H9 (cell line): Measurements from ENCODE around the gene PRR35. TPM values are rescaled to one million over a fixed set of nuclear protein-coding genes. Genes with fewer than 3 reads are reported as not detected.

Source experiments
- DNase-seq: peaks from one replicate; pipeline ENCODE4 v3.0.0-alpha.2; 2017
- H2AFZ ChIP-seq: one replicate; pipeline ENCODE4 v1.6.1; 2013; ENCODE audit warnings: mild to moderate bottlenecking, low read length, control low read depth, moderate library complexity
- H2AK5ac ChIP-seq: 2 replicates; pipeline ENCODE4 v1.6.1; 2013; ENCODE audit warnings: low read length, control low read depth, mixed read lengths; ENCODE audit not compliant: insufficient read length
- H2BK120ac ChIP-seq: one replicate; pipeline ENCODE4 v1.6.1; 2013; ENCODE audit warnings: low read depth, mild to moderate bottlenecking, low read length, control low read depth, inconsistent platforms; ENCODE audit not compliant: poor library complexity, severe bottlenecking
- H2BK12ac ChIP-seq: 2 replicates; pipeline ENCODE4 v1.6.1; 2013; ENCODE audit warnings: low read length, control low read depth, mixed read lengths, low read depth; ENCODE audit not compliant: insufficient read length
- H2BK15ac ChIP-seq: 2 replicates; pipeline ENCODE4 v1.6.1; 2013; ENCODE audit warnings: low read depth, low read length, control low read depth
- H2BK20ac ChIP-seq: one replicate; pipeline ENCODE4 v1.6.1; 2013; ENCODE audit warnings: low read depth, mild to moderate bottlenecking, low read length, control low read depth, inconsistent platforms; ENCODE audit not compliant: poor library complexity, severe bottlenecking
- H2BK5ac ChIP-seq: 2 replicates; pipeline ENCODE4 v1.6.1; 2013; ENCODE audit warnings: low read length, control low read depth, mixed read lengths; ENCODE audit not compliant: insufficient read length
- H3K14ac ChIP-seq: 2 replicates; pipeline ENCODE4 v1.6.1; 2013; ENCODE audit warnings: low read length, control low read depth; ENCODE audit not compliant: insufficient read depth
- H3K18ac ChIP-seq: 2 replicates; pipeline ENCODE4 v1.6.1; 2013; ENCODE audit warnings: low read depth, mild to moderate bottlenecking, mixed read lengths, low read length, control low read depth; ENCODE audit not compliant: insufficient read length
- H3K23ac ChIP-seq: 2 replicates; pipeline ENCODE4 v1.6.1; 2013; ENCODE audit warnings: low read length, control low read depth, mixed read lengths, low read depth; ENCODE audit not compliant: insufficient read length
- H3K23me2 ChIP-seq: 2 replicates; pipeline ENCODE4 v1.6.1; 2013; ENCODE audit warnings: low read depth, mild to moderate bottlenecking, mixed read lengths, low read length, control low read depth; ENCODE audit not compliant: insufficient read length, poor library complexity, severe bottlenecking
- H3K27ac ChIP-seq: 2 replicates; pipeline ENCODE4 v1.5.1; 2013; ENCODE audit warnings: low read length, control low read depth, mixed read lengths, low read depth; ENCODE audit not compliant: insufficient read length
- H3K27me3 ChIP-seq: 2 replicates; pipeline ENCODE4 v1.6.1; 2013; ENCODE audit warnings: low read length, control low read depth, inconsistent platforms; ENCODE audit not compliant: insufficient read depth
- H3K4ac ChIP-seq: 2 replicates; pipeline ENCODE4 v1.6.1; 2013; ENCODE audit warnings: low read depth, mild to moderate bottlenecking, control low read depth, inconsistent platforms, low read length, moderate library complexity
- H3K4me1 ChIP-seq: 2 replicates; pipeline ENCODE4 v1.6.1; 2013; ENCODE audit warnings: low read length, control low read depth, inconsistent platforms; ENCODE audit not compliant: insufficient read depth
- H3K4me2 ChIP-seq: 2 replicates; pipeline ENCODE4 v1.6.1; 2013; ENCODE audit warnings: low read length, control low read depth, mixed read lengths; ENCODE audit not compliant: insufficient read length, insufficient read depth
- H3K56ac ChIP-seq: 2 replicates; pipeline ENCODE4 v1.6.1; 2013; ENCODE audit warnings: low read depth, mild to moderate bottlenecking, mixed read lengths, low read length, control low read depth; ENCODE audit not compliant: insufficient read length
- H3K79me1 ChIP-seq: 2 replicates; pipeline ENCODE4 v1.6.1; 2013; ENCODE audit warnings: low read depth, mild to moderate bottlenecking, moderate library complexity, low read length, control low read depth, inconsistent platforms; ENCODE audit not compliant: insufficient read depth, poor library complexity, severe bottlenecking
- H3K79me2 ChIP-seq: 2 replicates; pipeline ENCODE4 v1.6.1; 2013; ENCODE audit warnings: low read length, control low read depth, inconsistent platforms; ENCODE audit not compliant: insufficient read depth
- H3K9ac ChIP-seq: 2 replicates; pipeline ENCODE4 v1.6.1; 2013; ENCODE audit warnings: low read length, control low read depth, mixed read lengths; ENCODE audit not compliant: insufficient read length; ENCODE audit errors: extremely low read depth
- H3K9me3 ChIP-seq: one replicate; pipeline ENCODE4 v1.6.1; 2013; ENCODE audit warnings: low read depth, low read length, inconsistent platforms; ENCODE audit not compliant: control insufficient read depth
- H3T11ph ChIP-seq: one replicate; pipeline ENCODE4 v1.6.1; 2013; ENCODE audit warnings: mild to moderate bottlenecking, low read length, control low read depth, inconsistent platforms
- H4K20me1 ChIP-seq: one replicate; pipeline ENCODE4 v1.6.1; 2013; ENCODE audit not compliant: control insufficient read depth, insufficient read length, insufficient read depth
- H4K5ac ChIP-seq: 2 replicates; pipeline ENCODE4 v1.6.1; 2013; ENCODE audit warnings: low read depth, mild to moderate bottlenecking, mixed read lengths, low read length, control low read depth; ENCODE audit not compliant: insufficient read length
- H4K8ac ChIP-seq: replicated peaks from 2 replicates; pipeline ENCODE4 v1.6.1; 2013; ENCODE audit warnings: low read length, control low read depth, mixed read lengths, low read depth; ENCODE audit not compliant: insufficient read length
- H4K91ac ChIP-seq: 2 replicates; pipeline ENCODE4 v1.6.1; 2013; ENCODE audit warnings: low read depth, mild to moderate bottlenecking, moderate library complexity, mixed read lengths, low read length, control low read depth; ENCODE audit not compliant: insufficient read length
- H3K27ac Mint-ChIP-seq, 3 experiments: 2 replicates in 2 of 3; 3 replicates in 1 of 3; pipeline ENCODE4 v1.8.0; 2020 to 2021; ENCODE audit warnings: mixed read lengths in 3 of 3, mild to moderate bottlenecking in 1 of 3, moderate library complexity in 1 of 3
- H3K27me3 Mint-ChIP-seq: 2 replicates; pipeline ENCODE4 v1.8.0; 2021; ENCODE audit warnings: low read depth, mild to moderate bottlenecking, moderate library complexity, mixed read lengths
- H3K36me3 Mint-ChIP-seq, 3 experiments: 2 replicates in 2 of 3; 3 replicates in 1 of 3; pipeline ENCODE4 v1.8.0; 2020 to 2021; ENCODE audit warnings: low read depth in 3 of 3, mixed read lengths in 3 of 3; ENCODE audit not compliant: insufficient read depth in 1 of 3
- H3K4me1 Mint-ChIP-seq, 2 experiments: 2 replicates each; pipeline ENCODE4 v1.8.0; 2020; ENCODE audit warnings: mixed read lengths in 2 of 2
- H3K4me3 Mint-ChIP-seq, 2 experiments: 2 replicates in 1 of 2; 3 replicates in 1 of 2; pipeline ENCODE4 v1.8.0; 2020 to 2021; ENCODE audit warnings: mild to moderate bottlenecking in 2 of 2, mixed read lengths in 2 of 2, moderate library complexity in 1 of 2
- H3K9me3 Mint-ChIP-seq, 2 experiments: 2 replicates in 1 of 2; 3 replicates in 1 of 2; pipeline ENCODE4 v1.8.0; 2020; ENCODE audit warnings: mild to moderate bottlenecking in 2 of 2, mixed read lengths in 2 of 2, moderate library complexity in 1 of 2
- CTCF ChIP-seq: fragments of 200-600 bp; sonication (generic); conservative IDR thresholded peaks from 3 replicates; pipeline ENCODE4 v1.8.0; 2021; ENCODE audit warnings: antibody characterized with exemption, mild to moderate bottlenecking
- WGBS: extraction: QIAGEN DNeasy Blood & Tissue Kit; methylation state at CpG from one replicate; pipeline ENCODE4 v1.1.7; 2013; ENCODE audit warnings: missing lambda C conversion rate, low lambda C conversion rate, mixed read lengths; ENCODE audit not compliant: insufficient read length; ENCODE audit errors: extremely low coverage; 5-methylcytosine and 5-hydroxymethylcytosine counted together
- total RNA-seq: library from RNA; stranded (reverse); gene quantifications from 2 replicates; pipeline ENCODE4 v1.2.1, GENCODE V29; 2021

PRR35 gene
- total RNA-seq, 1 experiment from 2014 or later, result 0.33 TPM

DNA sequence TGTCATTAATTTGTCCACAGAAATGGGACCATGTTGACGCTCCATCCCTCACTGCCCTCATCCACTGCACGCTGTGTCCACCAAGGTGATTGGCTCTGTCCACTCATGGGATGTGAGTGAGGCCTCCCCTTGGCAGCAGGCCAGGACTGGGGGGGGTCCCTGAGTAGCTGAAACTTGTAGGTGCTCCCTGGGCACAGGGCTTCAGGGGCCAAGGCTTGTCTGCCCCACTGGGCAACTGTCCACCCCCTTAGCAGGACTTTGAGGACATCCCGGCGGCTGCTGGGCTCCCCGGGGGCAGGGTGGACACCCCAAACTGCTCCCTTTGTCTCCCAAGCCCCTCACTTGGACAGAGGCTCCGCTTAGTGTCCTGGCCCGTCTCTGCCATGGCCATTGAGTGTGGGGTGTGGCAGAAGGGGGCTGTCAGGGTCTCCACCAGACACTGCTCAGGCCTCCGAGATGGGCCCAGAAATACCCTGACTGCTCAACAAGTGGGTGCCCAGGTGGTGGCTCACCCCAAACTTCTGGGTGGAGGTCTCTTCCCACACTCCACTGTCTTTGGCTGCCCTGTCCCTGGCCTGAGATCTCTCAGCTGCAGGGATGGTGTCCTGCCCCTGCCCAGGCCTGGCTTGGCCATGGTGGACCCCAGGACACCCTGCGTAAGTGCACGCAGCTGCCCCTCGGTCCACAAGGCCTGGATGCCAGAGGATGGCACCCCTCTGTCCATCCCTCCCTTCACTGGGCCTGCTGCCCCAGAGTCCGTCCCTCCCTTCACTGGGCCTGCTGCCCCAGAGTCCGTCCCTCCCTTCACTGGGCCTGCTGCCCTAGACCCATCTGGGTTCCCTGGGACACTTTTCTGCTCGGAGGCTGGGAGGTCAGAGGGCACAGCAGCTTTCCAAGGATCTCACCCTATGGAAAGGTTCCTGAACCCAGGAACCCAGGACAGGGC is 26.7 kb downstream of the PRR35 start:
- Histone ChIP-seq H2BK5ac (no peak overlapping the region), H3K23ac (no peak overlapping the region), H3K79me2 (no peaks in the 10 kb centered on the region; the same call in 1 of the 2 replicates), H4K91ac (no peak overlapping the region), H3K27ac (no peak overlapping the region), H3K23me2 (peaks cover 5% of the 10 kb centered on the region), H3K4ac (no peak overlapping the region), H3K4me2 (no peak overlapping the region), H2AFZ (no peak overlapping the region), H3K14ac (no peak overlapping the region; the same call in 1 of the 2 replicates), H3K27me3 (peaks cover 7% of the 10 kb centered on the region; the same call in 1 of the 2 replicates), H2BK15ac (no peak overlapping the region), H4K8ac (no peak overlapping the region), H4K5ac (no peak overlapping the region), H3K56ac (no peak overlapping the region), H3K4me1 (no peaks in the 10 kb centered on the region; the same call in 1 of the 2 replicates), H3K18ac (no peak overlapping the region), H2AK5ac (no peak overlapping the region), H4K20me1 (no peaks in the 10 kb centered on the region), H2BK12ac (no peak overlapping the region), H3T11ph (no peak overlapping the region), H2BK20ac (no peak overlapping the region), H3K9ac (no peak overlapping the region), H2BK120ac (no peak overlapping the region), H3K9me3 (no peaks in the 10 kb centered on the region), H3K79me1 (no peaks in the 10 kb centered on the region)
- WGBS, result no CpG with 5 or more reads among the region's 14 CpGs
- TF ChIP-seq CTCF, result no peak
- DNase-seq, result no peak
- H3K4me1 Mint-ChIP-seq, result peaks cover 14 to 29% of the 10 kb centered on the region in 2 experiments
- H3K9me3 Mint-ChIP-seq, result 0 out of 5 replicates have a peak, but pooled peaks cover 0 to 3% of the 10 kb centered on the region in 2 experiments
- H3K4me3 Mint-ChIP-seq, result peak overlapping the region; percentile 94 to 99
- H3K27ac Mint-ChIP-seq, result peak overlapping the region in 2 of 3 experiments; percentile 34 to 58; a peak in 2 of 7 replicates
- H3K27me3 Mint-ChIP-seq, result peaks cover 43% of the 10 kb centered on the region
- peaks cover 0 to 4% (median 4%) of the 10 kb centered on the region in 3 experiments; a peak in 4 of 7 replicates for H3K36me3 Mint-ChIP-seq
